ENCODE results near the gene PTTG2.
A peak's percentile ranks its signal among the peaks of the same experiment; 100 is the strongest.

PTTG2 gene

DNA sequence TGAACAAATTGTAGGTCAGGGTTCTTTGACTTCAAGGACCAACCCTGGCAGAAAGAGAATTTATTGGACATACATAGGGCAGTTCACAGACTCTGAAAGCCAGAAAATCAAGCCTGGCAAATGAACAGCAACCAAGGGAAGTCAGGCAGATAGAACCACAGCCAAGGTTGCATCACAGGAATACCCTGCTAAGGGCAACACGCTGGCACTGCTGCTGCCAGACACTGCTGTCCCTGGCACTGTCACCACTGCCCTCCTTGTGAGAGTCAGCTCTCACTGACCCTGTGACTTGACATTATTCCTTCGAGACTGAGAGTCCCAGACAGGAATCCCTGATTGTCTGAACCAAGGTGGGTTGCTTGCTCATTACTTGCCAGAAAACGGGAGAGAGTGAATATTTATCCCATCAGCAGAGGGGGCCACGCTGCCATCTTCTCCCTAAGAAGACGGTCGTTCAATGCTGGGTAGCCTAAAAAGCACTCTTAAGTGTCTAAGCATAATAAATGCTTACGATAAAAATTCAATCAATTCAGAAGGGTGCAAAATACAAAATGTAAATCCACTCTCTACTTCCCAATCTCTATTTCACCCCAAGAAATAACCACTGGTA is 23.2 kb upstream of the PTTG2 start:
- FAIRE-seq, result no peak
- no peak for TF ChIP-seq POLR2AphosphoS5 (IDR thresholded peaks at IDR 0.05; ENCODE audit: low read depth, low read length)
- no peak for TF ChIP-seq TAF1 (IDR thresholded peaks at IDR 0.05; ENCODE audit: borderline replicate concordance, low read depth, low read length)
- TF ChIP-seq POLR2A (IDR thresholded peaks at IDR 0.05; ENCODE audit: low read depth, low read length), result no peak
- DNase-seq (ENCODE audit: insufficient read length), result no peak

DNA sequence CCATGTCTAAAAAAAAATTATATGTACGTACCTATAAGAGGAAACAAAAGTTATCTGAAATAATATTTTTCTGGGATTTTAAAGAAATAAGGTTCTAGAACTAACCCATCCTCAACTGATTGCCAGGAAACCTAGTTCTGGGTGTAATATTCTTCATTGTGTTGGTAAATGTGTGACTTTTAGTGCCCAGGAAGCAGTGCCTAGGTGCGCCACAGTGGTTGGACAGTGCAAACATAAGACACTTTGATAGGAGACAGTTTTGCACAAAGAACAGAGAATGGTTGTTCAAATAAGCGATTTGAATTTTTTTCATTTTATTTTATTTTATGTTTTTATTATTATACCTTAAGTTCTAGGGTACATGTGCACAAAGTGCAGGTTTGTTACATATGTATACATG is 22.0 kb upstream of the PTTG2 start:
- TF ChIP-seq TAF1 (IDR thresholded peaks at IDR 0.05; ENCODE audit: borderline replicate concordance, low read depth, low read length) (no peak), POLR2A (IDR thresholded peaks at IDR 0.05; ENCODE audit: low read depth, low read length) (no peak), POLR2AphosphoS5 (IDR thresholded peaks at IDR 0.05; ENCODE audit: low read depth, low read length) (no peak)
- FAIRE-seq (no peak), DNase-seq (ENCODE audit: insufficient read length) (no peak)

DNA sequence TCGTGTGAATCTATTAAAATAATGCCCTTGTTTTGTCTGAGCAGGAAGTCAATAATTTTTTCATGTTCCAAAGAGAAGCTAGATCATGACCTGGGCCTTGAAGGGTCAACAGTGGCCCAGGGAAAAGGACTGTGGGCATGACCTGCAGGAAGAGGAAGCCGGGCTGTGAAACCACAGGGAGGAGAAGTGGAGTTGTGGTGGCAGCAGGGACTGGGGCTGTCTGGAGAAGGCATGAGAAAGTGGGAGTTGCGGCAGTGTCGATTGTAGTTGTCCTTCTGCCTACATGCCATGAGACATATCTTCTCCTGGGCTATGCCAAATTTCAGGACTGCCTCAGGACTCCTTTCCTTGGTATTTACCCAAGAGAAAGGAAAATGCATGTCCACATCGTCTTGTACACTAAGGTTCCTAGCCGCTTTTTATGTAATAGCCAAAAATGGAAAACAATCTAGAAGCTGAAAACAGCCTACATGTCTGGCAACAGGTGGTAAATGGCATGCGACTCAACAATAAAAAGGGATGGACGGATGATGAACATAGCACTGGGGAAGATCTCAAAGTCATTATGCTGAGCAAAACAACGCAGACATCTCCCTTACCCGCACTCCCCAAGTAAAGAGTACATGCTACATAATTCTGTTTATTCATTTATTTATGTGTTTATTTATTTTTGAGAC is 13.6 kb upstream of the PTTG2 start:
- DNase-seq (ENCODE audit: insufficient read length) (no peak), FAIRE-seq (no peak)
- no peak for TF ChIP-seq POLR2A (IDR thresholded peaks at IDR 0.05; ENCODE audit: low read depth, low read length)
- TF ChIP-seq POLR2AphosphoS5 (IDR thresholded peaks at IDR 0.05; ENCODE audit: low read depth, low read length), result no peak
- TF ChIP-seq TAF1 (IDR thresholded peaks at IDR 0.05; ENCODE audit: borderline replicate concordance, low read depth, low read length), result no peak

- no peak for FAIRE-seq
- no peak for TF ChIP-seq TAF1 (IDR thresholded peaks at IDR 0.05; ENCODE audit: borderline replicate concordance, low read depth, low read length)
- no peak for TF ChIP-seq POLR2A (IDR thresholded peaks at IDR 0.05; ENCODE audit: low read depth, low read length)
- no peak for TF ChIP-seq POLR2AphosphoS5 (IDR thresholded peaks at IDR 0.05; ENCODE audit: low read depth, low read length)
- DNase-seq (ENCODE audit: insufficient read length), result no peak
These were observed 11.7 kb upstream of the PTTG2 start for GRCh38 chr4:37948542-37948941.

GRCh38 chr4:37949636-37950426 is 10.4 kb upstream of the PTTG2 start:
- DNase-seq (ENCODE audit: insufficient read length), result no peak
- no peak for FAIRE-seq
- TF ChIP-seq POLR2AphosphoS5 (IDR thresholded peaks at IDR 0.05; ENCODE audit: low read depth, low read length) (no peak), POLR2A (IDR thresholded peaks at IDR 0.05; ENCODE audit: low read depth, low read length) (no peak), TAF1 (IDR thresholded peaks at IDR 0.05; ENCODE audit: borderline replicate concordance, low read depth, low read length) (no peak)

- DNase-seq (ENCODE audit: insufficient read length) (no peak), FAIRE-seq (no peak)
- no peak for TF ChIP-seq TAF1 (IDR thresholded peaks at IDR 0.05; ENCODE audit: borderline replicate concordance, low read depth, low read length)
- no peak for TF ChIP-seq POLR2A (IDR thresholded peaks at IDR 0.05; ENCODE audit: low read depth, low read length)
- TF ChIP-seq POLR2AphosphoS5 (IDR thresholded peaks at IDR 0.05; ENCODE audit: low read depth, low read length), result no peak
These were observed 8.5 kb upstream of the PTTG2 start for GRCh38 chr4:37951461-37952352.

GRCh38 chr4:37953156-37953555 is 7.0 kb upstream of the PTTG2 start:
- no peak for DNase-seq (ENCODE audit: insufficient read length)
- TF ChIP-seq POLR2A (IDR thresholded peaks at IDR 0.05; ENCODE audit: low read depth, low read length), result no peak
- no peak for TF ChIP-seq TAF1 (IDR thresholded peaks at IDR 0.05; ENCODE audit: borderline replicate concordance, low read depth, low read length)
- no peak for TF ChIP-seq POLR2AphosphoS5 (IDR thresholded peaks at IDR 0.05; ENCODE audit: low read depth, low read length)
- FAIRE-seq, result no peak

GRCh38 chr4:37953620-37954293 is 6.4 kb upstream of the PTTG2 start:
- DNase-seq (ENCODE audit: insufficient read length) (no peak), FAIRE-seq (peak; percentile 24)
- TF ChIP-seq POLR2A (IDR thresholded peaks at IDR 0.05; ENCODE audit: low read depth, low read length), result no peak
- TF ChIP-seq TAF1 (IDR thresholded peaks at IDR 0.05; ENCODE audit: borderline replicate concordance, low read depth, low read length), result no peak
- no peak for TF ChIP-seq POLR2AphosphoS5 (IDR thresholded peaks at IDR 0.05; ENCODE audit: low read depth, low read length)

DNA sequence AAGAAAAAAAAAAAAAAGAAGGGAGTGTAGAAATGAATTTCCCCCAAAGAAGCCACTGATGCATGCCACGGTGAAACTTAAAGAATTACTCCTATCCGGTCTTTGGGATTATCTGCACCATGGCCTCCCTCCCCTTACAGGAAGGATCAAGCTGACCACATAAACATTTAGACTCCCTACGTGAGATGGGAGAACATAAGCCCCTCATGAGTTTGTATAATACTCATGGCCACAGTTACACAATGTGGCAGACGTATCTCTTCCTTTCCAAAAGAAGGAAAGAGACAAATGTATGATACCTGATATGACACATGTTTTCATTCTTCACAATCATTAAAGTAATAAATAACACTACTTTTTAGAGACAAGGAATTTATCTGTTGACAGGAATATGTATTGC is 3.3 kb upstream of the PTTG2 start:
- no peak for FAIRE-seq
- no peak for DNase-seq (ENCODE audit: insufficient read length)
- TF ChIP-seq POLR2A (IDR thresholded peaks at IDR 0.05; ENCODE audit: low read depth, low read length) (no peak), TAF1 (IDR thresholded peaks at IDR 0.05; ENCODE audit: borderline replicate concordance, low read depth, low read length) (no peak), POLR2AphosphoS5 (IDR thresholded peaks at IDR 0.05; ENCODE audit: low read depth, low read length) (no peak)

GRCh38 chr4:37958932-37959331 is 1.3 kb upstream of the PTTG2 start:
- DNase-seq (ENCODE audit: insufficient read length), result no peak

More at GRCh38 chr4:37958932-37959331, 1.3 kb upstream of the PTTG2 start:
- TF ChIP-seq POLR2AphosphoS5 (IDR thresholded peaks at IDR 0.05; ENCODE audit: low read depth, low read length) (no peak), TAF1 (IDR thresholded peaks at IDR 0.05; ENCODE audit: borderline replicate concordance, low read depth, low read length) (no peak), POLR2A (IDR thresholded peaks at IDR 0.05; ENCODE audit: low read depth, low read length) (no peak)
- no peak for FAIRE-seq

All from GM12892 (cell line).